Measurements from ENCODE around the gene PRR36.

PRR36 gene

GRCh38 chr19:7912697-7913564 is 38.7 kb upstream of the PRR36 start:
- no peak for DNase-seq

GRCh38 chr19:7912144-7912696 is 38.0 kb upstream of the PRR36 start:
- DNase-seq: no peak

- DNase-seq: no peak
Observed at GRCh38 chr19:7911508-7912143, 37.4 kb upstream of the PRR36 start.

GRCh38 chr19:7910321-7911161 is 36.4 kb upstream of the PRR36 start:
- DNase-seq: no peak

- no peak for DNase-seq
Observed at GRCh38 chr19:7909471-7910067, 35.4 kb upstream of the PRR36 start.

GRCh38 chr19:7908742-7909461 is 34.7 kb upstream of the PRR36 start:
- no peak for DNase-seq

- no peak for DNase-seq
Observed at GRCh38 chr19:7908078-7908699, 34.0 kb upstream of the PRR36 start.

GRCh38 chr19:7907544-7907943 is 33.4 kb upstream of the PRR36 start:
- no peak for DNase-seq

- no peak for DNase-seq
Observed at GRCh38 chr19:7907122-7907521, 32.9 kb upstream of the PRR36 start.

GRCh38 chr19:7905859-7906258 is 31.7 kb upstream of the PRR36 start:
- no peak for DNase-seq

- DNase-seq: no peak
Observed at GRCh38 chr19:7905268-7905667, 31.1 kb upstream of the PRR36 start.

- no peak for DNase-seq
Observed at GRCh38 chr19:7904074-7905020, 30.2 kb upstream of the PRR36 start.

GRCh38 chr19:7903244-7904073 is 29.3 kb upstream of the PRR36 start, which contains the start of gene MAP2K7:
Gene MAP2K7 (plus strand): TSS chr19:7903877. CDS start chr19:7903945, 68 bp downstream.
- DNase-seq: peak; percentile 98

GRCh38 chr19:7902796-7903243 is 28.6 kb upstream of the PRR36 start:
- DNase-seq: no peak

- no peak for DNase-seq
Observed at GRCh38 chr19:7901337-7901736, 27.1 kb upstream of the PRR36 start.

- no peak for DNase-seq
Observed at GRCh38 chr19:7900931-7901330, 26.7 kb upstream of the PRR36 start.

GRCh38 chr19:7900401-7900870 is 26.2 kb upstream of the PRR36 start:
- no peak for DNase-seq

- no peak for DNase-seq
Observed at GRCh38 chr19:7899751-7900378, 25.7 kb upstream of the PRR36 start.

- DNase-seq: no peak
Observed at GRCh38 chr19:7898967-7899366, 24.8 kb upstream of the PRR36 start.

Data from NCI-H1048 (cell line).